Measurements from ENCODE around the gene CARNS1.

Gene CARNS1

DNA sequence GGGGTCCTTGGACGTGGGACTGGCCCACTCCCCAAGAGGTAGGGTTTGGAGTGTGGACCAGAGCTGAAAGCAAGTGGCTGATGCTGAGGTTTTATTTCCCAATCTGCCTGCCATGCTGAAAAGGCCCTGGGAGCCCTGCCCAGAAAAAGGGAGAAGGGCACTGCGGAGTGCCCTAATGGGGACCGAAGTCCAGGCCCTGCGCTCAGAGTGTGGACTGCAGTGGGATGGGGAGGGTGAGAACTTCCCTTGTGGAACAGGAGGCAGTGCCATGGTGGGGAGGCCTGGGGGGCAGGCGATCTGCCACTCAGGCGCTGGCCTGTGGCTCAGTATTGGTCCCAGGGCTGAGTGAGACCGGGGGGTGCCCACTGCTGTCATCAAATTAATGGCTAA lies 32.7 kb downstream of the CARNS1 start:
- DNase-seq: no peak

DNA sequence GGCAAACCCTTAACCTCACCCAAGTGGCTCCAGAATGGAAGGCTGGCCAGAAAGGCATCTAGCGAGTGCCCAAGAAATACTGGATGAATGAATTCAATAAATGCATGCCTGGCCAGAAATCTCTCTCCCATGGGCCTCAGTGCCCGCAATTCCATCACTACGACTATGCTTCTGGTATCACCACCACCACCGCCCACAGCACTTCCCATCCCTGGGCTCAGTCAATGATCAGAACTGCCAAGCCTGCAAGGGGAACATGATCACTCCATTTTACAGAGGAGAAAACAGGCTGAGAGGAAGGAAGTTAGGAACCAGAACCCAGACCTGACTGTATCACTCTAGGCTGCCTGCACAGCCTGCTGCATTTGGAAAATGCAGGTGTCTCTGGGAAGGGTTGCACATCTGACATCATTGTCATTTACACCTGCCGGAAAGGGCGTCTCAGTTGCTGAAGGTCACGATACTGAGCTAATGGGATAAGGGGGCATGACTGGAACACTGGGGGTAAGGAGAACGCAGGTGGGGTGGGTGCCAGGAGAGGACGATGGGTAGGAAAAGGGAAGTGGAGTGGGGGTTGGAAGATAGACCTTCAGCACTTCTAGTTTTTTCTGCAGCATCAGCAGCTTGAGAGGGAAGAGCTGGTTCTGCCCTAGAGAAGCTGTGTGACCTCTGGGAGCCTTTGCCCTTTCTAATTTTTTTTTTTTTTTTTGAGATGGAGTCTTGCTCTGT lies 33.8 kb downstream of the CARNS1 start:
- DNase-seq: no peak

DNA sequence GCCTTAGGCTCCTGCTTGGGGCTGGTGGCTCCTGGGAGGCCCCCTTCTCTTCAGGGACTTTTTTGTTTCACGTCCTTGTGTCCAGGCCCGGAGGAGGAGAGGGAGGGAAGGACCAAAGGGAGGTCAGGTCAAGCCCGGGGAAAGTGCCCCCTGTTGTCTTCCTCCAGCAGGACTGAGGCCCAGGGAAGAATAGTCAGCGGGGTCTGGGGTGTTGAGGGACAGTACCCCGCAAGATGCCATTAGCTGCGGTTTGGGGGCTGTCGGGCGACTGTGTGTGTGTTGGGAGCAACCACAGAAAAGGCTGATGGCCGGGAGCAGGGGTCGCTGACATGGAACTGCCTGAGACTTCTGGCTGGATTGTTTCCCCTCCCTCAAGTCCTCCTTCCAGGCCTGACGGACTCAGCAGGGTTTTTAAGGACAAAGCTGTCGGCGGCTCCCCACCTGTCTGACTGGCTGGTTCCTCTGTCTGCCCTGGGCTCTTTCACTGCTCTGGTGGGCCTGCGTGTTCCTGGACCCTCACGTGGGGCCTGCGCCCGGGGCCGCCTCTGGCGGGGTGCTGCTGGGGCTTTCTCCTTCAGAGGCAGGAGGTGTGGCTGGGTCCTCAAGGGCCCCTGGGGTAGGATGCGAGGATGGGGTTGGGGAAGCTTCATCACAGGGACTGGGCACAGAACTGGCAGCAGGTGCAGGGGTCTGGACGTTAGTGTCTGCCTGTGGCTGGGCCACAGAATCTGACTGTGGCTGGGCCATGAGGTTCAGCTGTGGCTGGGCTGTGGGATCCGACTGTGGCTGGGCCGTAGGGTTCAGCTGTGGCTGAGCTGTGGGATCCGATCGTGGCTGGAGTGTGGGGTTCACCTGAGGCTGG lies 35.5 kb downstream of the CARNS1 start:
- no peak for DNase-seq

DNA sequence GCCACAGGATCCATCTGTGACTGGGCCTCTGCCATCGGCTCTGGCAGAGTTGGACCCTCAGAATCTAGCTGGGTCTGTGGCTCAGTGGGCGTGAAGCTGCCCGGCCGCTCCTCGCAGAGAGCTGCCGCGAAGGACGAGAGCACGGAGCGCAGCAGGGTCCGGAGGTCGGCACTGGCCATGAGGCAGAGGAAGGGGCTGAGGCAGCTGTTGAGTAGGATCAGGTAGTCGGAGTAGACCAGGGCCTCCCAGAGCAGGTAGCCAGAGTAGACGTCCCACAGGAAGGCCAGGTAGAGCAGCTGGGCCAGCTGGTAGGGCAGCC lies 36.1 kb downstream of the CARNS1 start:
- DNase-seq: no peak

DNA sequence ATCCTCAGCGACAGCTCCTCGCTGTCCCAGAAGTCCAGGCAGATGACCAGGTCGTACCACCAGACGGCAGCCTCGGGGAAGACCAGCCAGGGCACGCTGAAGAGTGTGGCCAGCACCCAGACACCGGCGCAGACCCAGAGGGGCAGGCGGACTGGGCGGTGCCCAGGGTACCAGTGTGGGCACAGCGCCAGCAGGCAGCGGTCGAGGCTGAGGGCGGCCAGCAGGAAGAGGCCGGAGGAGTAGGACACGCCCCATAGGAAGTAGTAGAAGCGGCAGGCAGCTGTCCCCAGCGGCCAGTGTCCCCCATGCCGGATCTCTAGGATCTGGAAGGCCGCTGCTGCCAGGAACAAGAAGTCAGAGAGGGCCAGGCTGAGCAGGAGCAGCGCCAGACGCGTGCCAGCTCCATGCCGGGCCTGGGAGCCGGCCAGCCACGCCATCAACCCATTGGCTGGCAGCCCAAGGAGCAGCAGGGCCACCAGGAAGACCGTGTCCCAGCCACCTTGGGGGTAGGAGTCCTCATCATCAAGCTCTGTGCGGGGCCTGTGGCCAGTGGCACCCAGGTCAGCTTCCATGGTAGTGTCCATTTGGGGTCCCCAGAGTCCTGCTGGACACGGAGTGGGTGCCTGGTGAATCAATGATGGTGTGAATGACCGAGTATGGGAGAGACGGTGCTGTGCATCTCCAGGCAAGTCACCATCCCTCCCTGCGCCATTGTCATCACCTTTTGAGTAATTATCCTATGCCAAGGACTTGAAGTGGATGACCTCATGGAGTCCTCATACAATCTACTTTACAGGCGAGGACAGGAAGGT lies 36.9 kb downstream of the CARNS1 start, which contains the start of gene GPR152:
TSS of gene GPR152 (minus strand) at position 589 of the 812 bp plus-strand sequence. CDS start at position 584, 5 bp downstream.
- no peak for DNase-seq

DNA sequence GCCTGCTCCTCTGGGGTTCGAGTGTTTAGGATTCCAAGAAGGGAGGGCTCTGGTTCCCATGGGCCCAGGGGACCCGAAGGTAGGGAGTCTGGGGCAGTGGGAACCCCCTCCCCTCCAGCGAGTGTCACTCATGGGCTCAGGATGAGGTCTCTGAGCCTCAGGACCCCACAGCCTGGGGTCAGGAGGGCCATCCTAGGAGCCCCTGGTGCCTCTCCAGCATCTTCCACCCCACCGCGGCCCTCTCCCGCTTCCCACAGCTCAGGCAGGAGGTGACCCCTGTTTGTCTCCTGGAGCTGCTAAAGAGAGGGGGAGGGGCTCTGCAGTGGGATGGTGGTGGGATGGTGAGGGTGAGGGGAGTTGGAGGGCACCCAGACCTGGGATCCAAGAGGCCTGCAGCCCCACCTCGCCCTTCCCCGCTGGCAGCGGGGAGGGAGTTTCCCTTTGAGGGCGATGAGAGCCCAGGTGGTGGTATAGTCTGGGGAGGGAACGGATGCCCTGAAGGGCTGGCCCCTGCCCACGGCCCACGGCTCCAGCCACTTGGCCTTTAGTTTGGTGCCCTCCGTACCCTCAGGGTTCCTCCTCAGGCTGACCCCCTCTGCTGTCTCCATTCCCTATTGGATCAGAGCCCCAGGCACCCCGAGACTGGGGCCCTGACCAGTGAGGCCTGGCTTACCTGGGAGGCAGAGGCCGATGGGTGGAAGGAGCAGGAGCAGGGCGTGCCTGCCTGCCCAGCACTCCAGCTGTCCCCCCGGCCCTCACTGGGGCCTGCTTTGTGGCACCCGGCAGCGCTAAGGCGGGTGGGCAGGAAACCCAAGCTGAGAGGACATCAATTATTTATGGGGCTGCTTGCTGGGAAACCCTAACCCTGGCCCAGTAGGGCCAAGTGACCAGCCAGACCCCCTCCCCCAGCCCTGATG lies 38.6 kb downstream of the CARNS1 start:
- no peak for DNase-seq

DNA sequence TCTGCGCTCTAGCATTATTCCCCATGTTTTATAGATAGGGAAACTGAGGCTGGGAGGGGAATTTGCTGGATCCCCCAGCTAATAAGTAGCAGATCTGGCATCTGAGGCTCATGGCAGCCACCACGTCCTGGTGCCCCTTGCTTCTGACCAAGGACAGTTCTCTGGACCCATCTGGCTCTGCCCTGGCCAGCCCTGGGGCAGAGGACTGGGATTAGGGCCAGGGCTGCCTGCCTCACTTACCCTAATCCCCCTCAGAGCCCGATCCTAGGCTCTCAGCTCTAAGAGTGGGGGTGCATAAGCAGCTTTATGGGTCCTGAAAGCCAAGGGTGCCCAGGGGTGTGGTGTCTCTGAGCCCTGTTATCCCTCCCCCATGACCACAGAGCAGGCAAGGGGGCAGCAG lies 39.6 kb downstream of the CARNS1 start, which contains the start of gene CABP4:
TSS of gene CABP4 (plus strand) at position 301 of the 400 bp plus-strand sequence. CDS start at position 371, 70 bp downstream.
- no peak for DNase-seq

DNA sequence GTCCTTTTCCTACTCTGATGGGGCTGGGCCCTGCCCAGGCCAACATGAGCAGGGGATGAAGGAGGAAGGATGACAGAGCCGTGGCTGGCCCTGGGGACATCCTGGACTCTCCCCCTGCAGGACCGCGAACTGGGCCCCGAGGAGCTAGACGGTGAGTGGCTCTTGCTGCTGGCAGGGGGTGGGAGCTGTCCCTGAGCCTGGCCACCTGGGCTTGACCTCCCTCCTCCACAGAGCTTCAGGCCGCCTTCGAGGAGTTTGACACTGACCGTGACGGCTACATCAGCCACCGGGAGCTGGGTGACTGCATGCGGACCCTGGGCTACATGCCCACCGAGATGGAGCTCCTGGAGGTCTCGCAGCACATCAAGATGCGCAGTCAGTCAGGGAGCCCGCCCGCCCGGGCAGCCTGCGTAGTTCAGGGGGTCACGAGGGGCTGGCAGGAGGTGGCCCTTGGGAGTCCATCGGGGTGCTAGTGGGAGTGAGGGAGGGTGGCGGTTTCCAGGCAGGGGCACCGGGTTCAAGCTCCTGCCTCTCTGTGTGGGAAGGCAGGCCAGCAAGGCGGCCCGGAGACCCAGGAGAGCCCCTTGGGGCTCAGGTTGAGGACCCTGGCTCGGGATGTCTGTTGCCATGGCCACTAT lies 40.7 kb downstream of the CARNS1 start:
- no peak for DNase-seq

DNA sequence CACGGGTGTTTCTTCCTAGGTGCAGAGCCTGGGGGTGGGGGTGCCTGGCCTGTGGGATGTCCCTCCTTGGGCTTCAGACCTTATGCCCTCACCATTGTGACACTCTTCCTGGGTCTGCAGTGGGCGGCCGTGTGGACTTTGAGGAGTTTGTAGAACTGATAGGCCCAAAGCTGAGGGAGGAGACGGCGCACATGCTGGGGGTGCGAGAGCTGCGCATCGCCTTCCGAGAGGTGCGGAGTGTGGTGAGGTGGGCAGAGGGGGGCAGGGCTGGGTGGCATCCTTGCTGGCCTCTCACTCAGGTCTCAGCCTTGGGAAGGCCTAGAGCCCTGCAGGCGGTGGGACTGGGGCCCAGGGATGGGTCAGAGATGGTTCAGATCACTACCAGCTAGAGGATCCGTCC lies 42.0 kb downstream of the CARNS1 start:
- DNase-seq: no peak

DNA sequence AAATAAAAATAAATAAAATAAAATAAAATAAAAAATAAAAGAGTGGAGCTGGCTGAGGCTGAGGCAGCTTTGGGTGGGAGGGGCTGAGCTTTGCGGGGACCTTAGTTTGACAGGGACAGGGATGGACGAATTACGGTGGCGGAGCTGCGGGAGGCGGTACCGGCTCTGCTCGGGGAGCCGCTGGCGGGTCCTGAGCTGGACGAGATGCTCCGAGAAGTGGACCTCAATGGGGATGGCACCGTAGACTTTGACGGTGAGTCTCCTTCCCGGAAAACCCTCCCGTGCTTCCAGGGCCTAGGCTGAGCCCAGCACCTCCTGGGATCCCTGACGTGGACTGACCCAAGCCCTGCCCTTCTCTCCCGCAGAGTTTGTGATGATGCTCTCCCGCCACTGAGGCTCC lies 42.8 kb downstream of the CARNS1 start:
- DNase-seq: no peak

DNA sequence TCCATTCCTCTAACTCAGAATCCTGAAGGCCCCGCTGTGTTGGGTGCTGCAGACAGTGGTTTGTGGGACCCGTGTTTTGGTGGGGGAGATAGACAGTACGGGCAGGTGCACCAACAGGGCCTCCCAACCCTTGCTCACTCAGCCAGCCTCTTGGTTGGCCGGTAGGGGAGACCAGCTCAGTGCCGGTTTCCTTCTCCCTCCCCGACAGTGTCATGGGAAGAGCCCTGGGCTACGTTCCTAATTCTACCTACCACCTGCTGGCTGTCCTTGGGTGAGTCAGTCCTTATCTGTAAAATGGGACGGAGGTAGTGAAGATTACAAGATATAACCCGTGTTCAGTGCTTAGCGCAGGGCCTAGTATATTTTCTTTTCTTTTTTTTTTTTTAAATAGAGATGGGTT lies 47.7 kb downstream of the CARNS1 start:
- no peak for DNase-seq

DNA sequence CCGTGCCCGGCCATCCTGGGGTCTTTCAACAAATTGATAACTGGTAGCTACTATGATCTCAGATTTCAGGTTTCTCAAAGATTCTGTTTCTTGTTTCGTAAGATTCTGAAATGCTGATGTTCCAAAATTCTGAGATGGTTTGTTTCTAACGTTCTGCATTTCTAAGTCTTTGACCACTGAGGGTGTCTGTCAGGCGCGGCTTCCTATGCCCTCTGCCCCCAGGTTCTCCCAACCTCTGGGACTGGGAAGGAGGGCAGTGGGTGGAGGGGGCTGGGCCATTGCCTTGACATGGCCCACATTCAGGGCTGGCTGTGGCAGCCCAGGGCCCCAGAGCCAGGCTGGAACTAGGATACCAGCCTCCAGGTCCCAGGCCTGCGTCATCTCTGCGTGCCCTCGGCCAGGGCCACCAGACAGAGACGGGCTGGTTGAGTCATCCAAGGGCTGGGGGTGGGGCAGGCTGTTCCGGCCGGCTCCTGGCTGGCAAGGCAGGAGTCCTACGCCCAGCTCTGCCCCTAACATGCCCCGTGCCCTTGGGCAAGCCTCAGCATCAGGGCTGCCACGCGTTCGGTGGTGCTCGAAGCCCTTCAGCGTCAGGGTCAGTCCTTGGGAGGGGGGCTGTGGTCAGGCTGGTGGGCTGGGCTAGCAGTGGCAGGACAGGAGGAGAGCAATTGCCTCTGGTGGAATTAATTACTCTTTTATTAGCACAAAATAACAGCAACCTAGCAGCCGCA lies 48.4 kb downstream of the CARNS1 start:
- no peak for DNase-seq

DNA sequence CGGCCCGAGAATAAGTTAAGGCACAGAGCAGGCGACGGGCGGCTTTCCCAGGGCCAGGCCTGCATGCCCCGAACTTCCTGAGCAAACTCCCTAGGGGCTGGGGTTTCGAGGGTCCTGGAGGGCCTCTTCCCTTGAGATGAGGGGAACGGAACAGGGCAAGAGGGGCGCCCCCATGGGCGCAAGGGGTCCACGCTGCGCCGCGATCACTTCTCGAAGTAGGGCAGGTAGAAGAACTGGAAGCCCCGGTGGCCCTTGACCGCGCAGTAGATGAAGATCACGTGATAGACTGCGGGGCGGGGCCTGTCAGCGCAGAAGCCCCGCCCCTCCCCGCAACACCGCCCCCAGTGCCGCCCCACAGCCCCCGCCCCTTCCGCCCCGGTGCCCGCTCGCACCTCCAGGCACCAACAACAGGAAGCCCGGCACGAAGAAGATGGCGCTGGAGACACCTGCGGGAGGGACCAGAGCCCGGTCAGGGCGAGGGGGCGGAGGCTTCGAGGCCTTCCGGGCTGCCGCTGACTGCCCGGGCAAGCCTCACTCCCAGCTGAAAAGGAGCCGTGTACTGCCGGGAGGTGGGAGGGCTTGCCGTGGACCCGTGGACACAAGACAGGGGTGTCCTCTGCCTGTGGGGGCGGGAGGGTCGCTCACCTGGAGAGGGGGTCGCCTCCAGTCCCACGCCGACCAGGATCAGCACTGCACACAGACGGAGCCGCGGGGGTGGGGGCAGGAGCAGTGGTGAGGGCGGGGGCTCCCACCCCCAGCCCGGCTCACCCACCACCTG lies 49.1 kb downstream of the CARNS1 start:
- DNase-seq: peak; percentile 89

DNA sequence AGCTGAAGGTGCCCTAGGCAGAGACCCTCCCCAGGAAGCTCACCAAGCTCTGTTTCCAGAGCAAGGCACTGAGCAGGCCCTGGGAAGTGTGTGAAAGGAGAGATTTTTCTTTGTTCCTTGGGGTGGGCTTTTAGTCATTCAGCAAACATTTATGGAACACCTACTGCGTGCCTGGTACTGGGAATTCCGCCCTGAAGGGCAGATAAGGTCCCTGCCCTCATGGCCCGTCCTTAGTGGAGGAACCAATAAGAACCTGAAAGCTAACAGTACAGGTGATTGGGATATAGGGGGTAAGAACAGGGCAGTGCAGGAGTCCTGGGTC lies 49.7 kb downstream of the CARNS1 start:
- peak; percentile 27 for DNase-seq

DNA sequence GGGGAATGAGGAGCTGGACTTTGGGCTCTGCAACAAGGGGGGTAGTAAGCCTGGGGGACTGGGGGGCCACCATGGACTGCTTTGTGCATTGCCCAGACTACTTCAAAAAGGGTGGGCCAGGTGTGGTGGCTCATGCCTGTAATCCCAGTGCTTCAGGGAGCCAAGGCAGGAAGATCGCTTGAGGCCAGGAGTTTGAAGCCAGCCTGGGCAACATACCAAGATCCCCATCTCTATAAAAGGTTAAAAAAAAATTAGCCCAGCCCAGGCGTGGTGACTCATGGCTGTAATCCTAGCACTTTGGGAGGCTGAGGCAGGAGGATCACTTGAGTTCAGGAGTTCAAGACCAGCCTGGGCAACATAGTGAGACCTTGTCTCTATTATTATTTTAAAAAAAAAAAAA lies 50.1 kb downstream of the CARNS1 start:
- peak; percentile 62 for DNase-seq

DNA sequence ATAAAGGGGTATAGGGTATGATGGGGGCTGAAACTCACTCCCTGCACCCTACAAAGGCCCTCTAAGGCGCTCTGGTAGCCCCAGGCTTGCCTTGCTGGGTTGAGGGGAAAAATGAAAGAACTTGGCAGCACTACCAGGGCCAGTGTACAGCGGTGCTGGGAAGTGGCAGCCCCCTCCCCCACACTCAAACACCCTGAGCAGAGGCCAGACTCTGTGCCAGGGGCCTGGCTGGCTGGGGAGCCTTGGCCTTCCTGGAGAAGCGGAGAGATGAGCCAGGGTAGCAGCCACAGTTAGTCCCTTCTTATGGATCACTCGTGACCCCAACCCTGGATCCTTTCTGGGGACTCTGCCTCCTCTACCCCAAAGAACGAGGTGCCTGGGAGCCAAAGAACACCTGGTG lies 50.9 kb downstream of the CARNS1 start:
- no peak for DNase-seq

DNA sequence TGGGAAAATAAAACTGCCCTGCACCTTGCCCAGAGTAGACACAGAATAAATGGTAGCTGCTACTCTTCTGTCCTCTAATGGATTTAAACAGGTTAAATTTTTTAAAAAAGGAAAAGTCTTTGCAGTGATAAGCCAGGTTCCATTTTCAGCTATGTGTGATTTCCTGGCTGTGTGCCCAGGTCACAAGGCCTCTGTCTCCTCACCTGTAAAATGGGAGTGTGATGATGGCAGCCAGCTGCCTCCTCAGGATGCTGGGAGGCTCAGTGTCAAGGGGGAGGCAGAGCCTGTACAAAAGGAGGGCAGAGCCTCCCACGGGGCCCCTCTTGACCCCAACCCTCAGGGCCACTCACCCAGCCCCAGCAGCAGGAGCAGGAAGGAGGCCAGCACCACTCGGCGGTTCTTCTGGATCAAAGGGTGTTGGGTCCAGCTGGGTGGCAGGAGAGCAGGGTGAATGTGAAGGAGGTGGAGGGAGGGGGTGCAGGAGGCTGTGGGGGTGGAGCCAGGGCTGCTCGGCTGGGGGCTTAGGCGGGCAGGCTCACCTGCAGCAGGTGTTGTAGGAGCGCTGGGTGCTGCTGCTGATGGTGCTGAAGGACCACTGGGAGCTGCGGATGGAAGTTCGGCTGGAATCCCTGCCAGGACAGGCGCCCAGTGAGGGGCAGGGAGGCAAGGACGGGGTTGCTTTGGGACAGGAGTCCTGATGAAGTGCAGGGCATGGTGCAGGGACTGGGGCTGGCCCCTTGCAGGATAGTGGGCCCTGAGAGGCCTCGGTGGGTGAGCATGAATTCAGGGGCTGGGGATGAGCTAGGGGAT lies 51.7 kb downstream of the CARNS1 start:
- no peak for DNase-seq

DNA sequence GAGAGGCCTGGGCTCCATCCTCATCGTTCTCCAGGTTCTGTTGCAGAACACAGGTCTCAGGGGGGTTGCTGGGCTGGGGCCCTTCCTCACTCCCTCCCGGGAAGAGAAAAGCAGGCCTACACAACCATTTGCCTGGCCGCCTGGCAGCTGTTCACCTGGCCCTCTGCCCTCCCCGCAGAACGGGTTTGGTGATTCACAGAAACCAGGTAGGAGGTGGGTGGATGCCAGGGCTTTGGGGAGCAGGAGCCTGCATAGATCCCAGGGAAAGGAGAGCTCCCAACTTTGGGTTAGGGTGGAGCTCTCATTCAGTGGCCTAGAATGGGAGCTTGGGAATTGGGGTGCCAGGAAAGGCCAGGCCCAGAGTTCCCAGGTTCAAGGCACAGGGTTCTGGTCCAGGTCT lies 52.6 kb downstream of the CARNS1 start:
- no peak for DNase-seq

DNA sequence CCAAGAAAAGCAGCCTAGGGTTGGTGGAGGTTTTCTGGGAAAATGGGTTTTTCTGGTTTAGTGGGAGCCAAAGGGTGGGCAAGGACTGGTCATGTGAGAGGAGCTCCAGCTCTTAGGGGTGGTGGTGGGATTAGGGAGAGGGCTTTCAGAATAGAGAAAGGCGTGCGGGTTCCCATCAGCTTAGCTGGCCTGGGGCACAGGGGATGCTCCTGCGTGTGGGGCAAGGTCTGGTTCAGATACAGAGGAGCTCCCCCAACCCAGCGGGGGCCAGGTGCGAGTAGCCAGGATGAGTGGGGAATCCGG lies 52.9 kb downstream of the CARNS1 start:
- no peak for DNase-seq

All from NCI-H226 (cell line).